ENCODE data around the gene POLL. TPM values are rescaled to one million over a fixed set of nuclear protein-coding genes. Genes with fewer than 3 reads are reported as not detected.
A peak's percentile ranks its signal among the peaks of the same experiment; 100 is the strongest.

POLL gene
- total and polyA plus RNA-seq, 5 donors = 13.9 to 27.4 (median 18.8) TPM

DNA sequence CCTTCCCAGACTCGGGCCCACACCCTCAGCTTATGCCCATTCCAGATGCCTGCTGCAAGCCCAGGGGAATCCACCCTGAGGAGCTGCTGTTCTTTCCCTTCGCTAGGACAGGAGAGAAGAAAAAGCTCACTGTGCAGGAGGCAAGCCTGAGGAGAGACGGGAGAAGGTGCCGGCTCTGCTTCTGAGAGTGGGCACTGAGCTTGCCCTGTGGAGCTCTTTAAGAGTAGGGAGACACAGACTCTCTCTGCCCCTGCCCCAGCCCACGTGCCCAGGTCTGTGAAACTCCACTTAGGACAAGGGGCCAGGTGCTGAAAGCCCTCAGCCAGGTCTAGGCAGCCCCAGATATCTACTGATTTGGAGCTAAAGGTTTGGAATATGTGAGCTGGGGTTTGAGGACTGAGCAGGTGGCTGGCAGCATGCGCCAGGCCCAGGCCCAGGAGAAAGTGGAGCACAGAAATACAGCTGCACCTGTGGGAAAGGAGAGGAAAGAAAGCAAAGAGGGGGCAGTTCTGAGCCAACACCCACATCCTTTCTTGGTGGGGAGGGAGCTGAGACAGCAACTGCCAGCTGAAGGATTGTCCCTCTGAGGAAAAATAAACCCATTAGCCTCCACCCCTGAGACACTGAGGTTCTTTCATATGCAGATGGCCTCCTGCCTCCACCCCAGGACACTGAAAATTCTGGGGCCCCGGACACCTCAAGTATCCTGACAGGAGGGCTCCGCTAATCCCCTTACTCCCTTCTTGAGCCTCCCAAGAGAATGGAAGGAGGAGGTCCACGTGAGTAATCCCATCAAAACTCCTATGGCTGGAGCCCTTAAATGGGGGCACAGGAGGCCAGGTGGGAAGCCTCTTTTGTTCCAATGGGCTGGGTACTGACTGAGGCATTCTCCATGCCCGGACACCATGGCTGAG is 7.3 kb downstream of the POLL start:
- Histone ChIP-seq H3K9me3 (ENCODE audit: control insufficient read depth, low read length) (no peaks in the 10 kb centered on the region), H3K4me1 (ENCODE audit: control insufficient read depth, insufficient read depth, low read length) (no peaks in the 10 kb centered on the region), H3K27ac (ENCODE audit: low read length) (no peak overlapping the region), H3K27me3 (ENCODE audit: control insufficient read depth, insufficient read depth) (no peaks in the 10 kb centered on the region), H3K4me3 (ENCODE audit: low read length) (no peak overlapping the region)
- WGBS = 83% methylated on average over 10 of the region's 10 CpGs
- DNase-seq = peak in 1 of 3 donors; percentile 32
- ATAC-seq = no peak
- intact Hi-C loops (cut with DNase I) = no loop called here

DNA sequence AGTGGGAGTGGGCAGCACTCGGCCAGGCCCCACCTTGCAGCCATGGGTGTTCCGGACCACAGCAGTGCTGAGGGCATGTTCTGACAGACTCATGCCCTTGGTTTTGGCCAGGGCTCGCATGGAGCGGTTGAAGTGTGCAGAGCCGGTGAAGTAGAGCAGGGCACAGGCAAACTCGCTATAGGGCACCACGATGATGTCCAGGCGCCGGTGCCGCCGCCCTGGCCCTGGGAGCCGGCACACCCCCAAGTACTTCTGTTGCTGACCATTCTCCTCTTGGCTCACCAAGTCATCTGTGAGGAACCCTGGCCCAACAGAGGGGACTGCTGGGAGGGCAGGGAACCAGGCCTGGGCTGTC is 8.6 kb downstream of the POLL start:
- no peaks in the 10 kb centered on the region for H3K27me3 ChIP-seq (ENCODE audit: control insufficient read depth, insufficient read depth)
- no peaks in the 10 kb centered on the region for H3K9me3 ChIP-seq (ENCODE audit: control insufficient read depth, low read length)
- ATAC-seq (no peak), DNase-seq (peak in 1 of 3 donors; percentile 39)
- no peak overlapping the region for H3K4me3 ChIP-seq (ENCODE audit: low read length)
- 98% methylated on average over 12 of the region's 12 CpGs for WGBS
- intact Hi-C loops (cut with DNase I) = loop anchor here in 2 of 4 donors (10.0 kb wide), 2 partner anchors 275 to 305 kb away; no protein-coding TSS in a partner anchor
- no peaks in the 10 kb centered on the region for H3K4me1 ChIP-seq (ENCODE audit: control insufficient read depth, insufficient read depth, low read length)
- no peak overlapping the region for H3K27ac ChIP-seq (ENCODE audit: low read length)

DNA sequence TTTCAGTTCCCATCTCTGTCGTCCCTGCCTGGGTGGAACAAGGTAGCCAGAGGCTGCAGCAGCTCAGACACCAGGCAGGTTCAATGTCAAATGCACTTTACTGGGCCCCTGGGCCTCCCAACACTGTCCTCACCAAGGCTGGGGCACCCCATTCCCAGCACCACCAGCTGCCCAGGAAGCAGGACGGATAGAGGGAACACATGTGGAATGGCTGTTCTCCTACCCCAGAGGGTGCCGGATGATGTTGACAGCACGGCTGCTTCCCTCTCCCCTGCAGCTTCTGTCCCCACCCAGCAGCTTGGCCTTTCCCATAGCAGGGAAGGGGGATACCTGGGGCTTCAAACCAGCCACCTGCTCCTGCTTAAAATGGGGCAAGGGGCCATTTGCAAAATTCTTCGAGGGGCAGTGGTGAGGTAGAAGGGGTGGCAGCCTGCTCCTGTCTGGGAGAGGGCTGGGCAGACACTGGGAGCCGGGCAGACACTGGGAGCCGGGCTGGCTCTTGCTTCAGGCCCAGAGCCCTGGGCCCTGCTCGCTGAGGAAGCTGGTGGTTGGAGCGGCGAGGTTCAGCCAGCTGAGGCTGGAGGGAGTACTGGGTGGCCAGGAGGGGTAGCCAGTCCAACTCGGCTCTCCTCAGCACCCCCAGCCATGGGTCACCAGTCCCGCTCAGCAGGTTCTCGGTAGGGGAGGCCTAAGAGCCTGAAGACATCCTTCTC is 9.1 kb downstream of the POLL start:
- no peaks in the 10 kb centered on the region for H3K27me3 ChIP-seq (ENCODE audit: control insufficient read depth, insufficient read depth)
- intact Hi-C loops (cut with DNase I) = loop anchor here in 2 of 4 donors (10.0 kb wide), 2 partner anchors 274 to 304 kb away; no protein-coding TSS in a partner anchor
- no peak overlapping the region for H3K27ac ChIP-seq (ENCODE audit: low read length)
- no peak for ATAC-seq
- H3K4me1 ChIP-seq (ENCODE audit: control insufficient read depth, insufficient read depth, low read length) = no peaks in the 10 kb centered on the region
- peak in 1 of 3 donors; percentile 44 for DNase-seq
- WGBS = 93% methylated on average over 13 of the region's 13 CpGs
- H3K4me3 ChIP-seq (ENCODE audit: low read length) = no peak overlapping the region
- H3K9me3 ChIP-seq (ENCODE audit: control insufficient read depth, low read length) = no peaks in the 10 kb centered on the region

DNA sequence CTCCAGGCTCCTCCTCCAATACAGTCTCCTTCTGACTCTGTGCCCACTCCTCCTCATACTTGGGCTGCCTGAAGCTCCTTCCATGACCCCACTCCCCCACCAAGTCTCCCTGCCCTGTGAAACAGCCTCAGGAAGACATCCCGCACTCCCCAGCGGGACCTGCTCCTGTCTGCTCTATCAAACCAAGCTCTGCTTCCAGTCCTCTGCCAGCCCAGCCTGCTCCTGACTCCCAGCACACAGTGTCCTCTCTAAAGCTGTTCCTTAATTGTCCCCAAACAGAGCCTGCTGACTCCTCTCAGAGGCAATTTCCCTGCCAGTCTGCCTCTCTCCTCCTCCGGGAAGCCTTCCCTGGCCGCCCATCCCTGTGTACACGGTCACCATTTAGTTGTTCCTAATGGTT is 9.9 kb downstream of the POLL start:
- H3K4me3 ChIP-seq (ENCODE audit: low read length) = no peak overlapping the region
- no peaks in the 10 kb centered on the region for H3K27me3 ChIP-seq (ENCODE audit: control insufficient read depth, insufficient read depth)
- WGBS = 91% methylated on average over 5 of the region's 5 CpGs
- no peaks in the 10 kb centered on the region for H3K9me3 ChIP-seq (ENCODE audit: control insufficient read depth, low read length)
- DNase-seq (peak in 1 of 3 donors; percentile 12), ATAC-seq (no peak)
- H3K27ac ChIP-seq (ENCODE audit: low read length) = no peak overlapping the region
- H3K4me1 ChIP-seq (ENCODE audit: control insufficient read depth, insufficient read depth, low read length) = no peaks in the 10 kb centered on the region
- intact Hi-C loops (cut with DNase I) = loop anchor here in 2 of 4 donors (10.0 kb wide), 2 partner anchors 273 to 303 kb away; no protein-coding TSS in a partner anchor

DNA sequence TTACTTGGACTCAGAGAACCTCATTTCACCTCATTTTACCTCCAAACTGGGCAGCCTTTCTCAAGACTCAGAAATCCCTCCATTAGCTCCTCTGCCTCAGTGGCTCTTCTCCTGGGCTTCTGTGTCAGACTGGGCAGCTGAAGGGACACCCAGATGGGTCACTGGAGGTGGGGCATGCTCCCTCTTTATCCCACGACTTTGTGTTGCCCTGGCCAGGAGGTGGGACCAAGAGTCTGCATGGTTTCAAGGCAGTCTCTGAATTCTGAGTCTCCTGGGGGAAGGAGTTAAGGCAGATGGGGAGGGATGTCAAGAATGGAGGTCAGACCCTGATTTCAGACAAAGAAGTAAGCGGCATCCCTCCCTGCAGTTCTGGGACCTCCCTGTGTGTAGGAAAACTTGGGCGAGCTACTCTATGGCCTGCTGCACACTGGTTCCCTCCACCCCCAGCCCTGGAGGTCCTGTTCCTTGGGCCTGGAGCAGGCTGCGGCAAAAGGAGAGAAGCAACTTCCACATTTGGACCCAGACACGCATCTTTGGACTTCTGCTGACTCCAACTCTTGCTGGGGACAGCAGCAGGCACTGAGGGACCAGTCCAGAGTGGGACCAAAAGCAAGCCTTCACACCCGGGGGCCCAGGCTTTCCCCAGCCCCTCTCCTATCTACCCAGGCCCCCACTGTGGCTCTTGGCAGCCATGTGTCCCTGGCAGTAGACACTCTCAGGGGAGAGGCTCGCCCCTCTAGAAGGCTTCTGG is 10.8 kb downstream of the POLL start:
- intact Hi-C loops (cut with DNase I) = loop anchor here in 2 of 4 donors (10.0 kb wide), 2 partner anchors 272 to 302 kb away; no protein-coding TSS in a partner anchor
- Histone ChIP-seq H3K27ac (ENCODE audit: low read length) (no peak overlapping the region), H3K4me1 (ENCODE audit: control insufficient read depth, insufficient read depth, low read length) (no peaks in the 10 kb centered on the region), H3K27me3 (ENCODE audit: control insufficient read depth, insufficient read depth) (no peaks in the 10 kb centered on the region), H3K4me3 (ENCODE audit: low read length) (no peak overlapping the region), H3K9me3 (ENCODE audit: control insufficient read depth, low read length) (no peaks in the 10 kb centered on the region)
- ATAC-seq (no peak), DNase-seq (peak in 1 of 3 donors; percentile 15)
- WGBS = 90% methylated on average over 7 of the region's 7 CpGs

DNA sequence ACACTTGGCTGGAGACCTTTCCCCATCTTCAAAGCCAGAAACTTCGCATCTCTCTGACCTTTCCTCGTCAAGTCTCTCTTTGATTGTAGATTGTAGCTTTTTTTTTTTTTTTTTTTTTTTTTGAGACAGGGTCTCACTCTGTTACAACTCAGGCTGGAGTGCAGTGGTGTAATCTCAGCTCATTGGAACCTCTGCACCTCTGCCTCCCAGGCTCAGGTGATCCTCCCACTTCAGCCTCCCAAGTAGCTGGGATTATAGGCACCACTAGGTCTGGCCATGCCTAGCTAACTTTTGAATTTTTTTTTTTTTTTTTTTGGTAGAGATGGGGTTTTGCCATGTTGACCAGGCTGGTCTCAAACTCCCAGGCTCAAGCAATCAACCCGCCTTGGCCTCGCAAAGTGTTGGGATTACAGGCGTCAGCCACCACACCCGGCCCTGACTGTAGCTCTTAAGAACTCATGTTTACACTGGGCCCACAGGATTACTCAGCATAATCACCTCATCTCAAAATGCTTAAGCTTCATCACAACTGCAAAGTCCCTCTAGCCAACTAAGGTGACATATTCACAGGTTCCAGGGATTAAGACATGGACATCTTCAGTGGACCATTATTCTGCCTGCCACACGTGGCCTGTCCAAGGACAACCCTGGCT is 11.7 kb downstream of the POLL start:
- no peaks in the 10 kb centered on the region for H3K9me3 ChIP-seq (ENCODE audit: control insufficient read depth, low read length)
- DNase-seq (peak in 1 of 3 donors; percentile 2), ATAC-seq (no peak)
- 96% methylated on average over 7 of the region's 7 CpGs for WGBS
- intact Hi-C loops (cut with DNase I) = loop anchor here in 2 of 4 donors (10.0 kb wide), 2 partner anchors 272 to 302 kb away; no protein-coding TSS in a partner anchor
- H3K27ac ChIP-seq (ENCODE audit: low read length) = no peak overlapping the region
- H3K4me1 ChIP-seq (ENCODE audit: control insufficient read depth, insufficient read depth, low read length) = no peaks in the 10 kb centered on the region
- no peaks in the 10 kb centered on the region for H3K27me3 ChIP-seq (ENCODE audit: control insufficient read depth, insufficient read depth)
- H3K4me3 ChIP-seq (ENCODE audit: low read length) = no peak overlapping the region

DNA sequence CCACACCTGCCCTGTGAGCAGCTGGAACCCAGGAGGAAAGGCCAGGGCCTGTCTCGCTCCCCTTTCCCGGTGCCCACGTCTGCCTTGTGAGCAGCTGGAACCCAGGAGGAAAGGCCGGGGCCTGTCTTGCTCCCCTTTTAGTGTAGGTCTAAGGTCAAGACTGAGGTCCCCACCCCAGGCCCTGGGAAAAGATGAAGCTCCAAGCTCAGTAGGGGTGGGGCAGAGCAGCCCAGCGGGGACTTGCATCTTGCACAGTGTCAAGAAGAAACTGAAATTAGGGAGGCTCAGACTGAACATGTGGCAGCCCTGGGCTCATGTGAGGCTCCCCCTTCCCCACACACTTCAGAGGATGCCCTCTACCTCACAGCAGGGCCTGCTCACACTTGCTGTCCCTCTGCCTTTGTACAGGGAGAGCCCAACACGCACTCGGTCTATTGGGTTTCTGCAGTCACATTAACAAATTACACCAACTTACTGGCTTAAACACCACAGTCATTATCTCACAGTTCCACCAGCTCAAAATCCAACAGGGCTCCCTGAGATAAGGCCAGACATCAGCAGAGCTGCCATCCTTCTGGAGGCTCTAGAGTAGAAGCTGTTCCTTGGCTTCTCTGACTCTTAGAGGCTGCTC is 12.4 kb downstream of the POLL start:
- peak in 1 of 3 donors; percentile 47 for DNase-seq
- no peak overlapping the region for H3K27ac ChIP-seq (ENCODE audit: low read length)
- WGBS = 83% methylated on average over 7 of the region's 7 CpGs
- H3K4me1 ChIP-seq (ENCODE audit: control insufficient read depth, insufficient read depth, low read length) = no peaks in the 10 kb centered on the region
- H3K27me3 ChIP-seq (ENCODE audit: control insufficient read depth, insufficient read depth) = no peaks in the 10 kb centered on the region
- ATAC-seq = no peak
- no peak overlapping the region for H3K4me3 ChIP-seq (ENCODE audit: low read length)
- intact Hi-C loops (cut with DNase I) = loop anchor here in 2 of 4 donors (10.0 kb wide), 2 partner anchors 271 to 301 kb away; no protein-coding TSS in a partner anchor
- no peaks in the 10 kb centered on the region for H3K9me3 ChIP-seq (ENCODE audit: control insufficient read depth, low read length)

DNA sequence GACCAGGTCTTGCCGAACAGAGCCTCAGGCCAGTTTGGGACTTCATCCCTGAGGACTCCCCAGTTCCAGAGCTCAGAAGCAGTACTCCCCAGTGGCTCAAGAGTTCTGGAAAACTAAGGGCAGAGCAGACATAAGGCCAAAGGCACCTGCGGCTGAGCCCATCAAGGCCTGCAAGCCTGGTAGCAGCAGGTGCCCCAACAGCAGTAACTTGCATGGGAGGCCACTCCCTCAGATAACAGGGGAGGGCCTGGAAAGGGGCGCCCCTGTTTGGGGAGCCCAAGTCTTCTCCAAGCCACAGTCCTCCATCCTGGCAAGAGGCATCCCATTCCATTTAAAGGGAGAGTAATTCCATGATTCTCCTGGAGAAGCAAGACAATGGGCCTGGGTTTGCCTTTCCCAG is 13.0 kb downstream of the POLL start:
- no peak overlapping the region for H3K27ac ChIP-seq (ENCODE audit: low read length)
- DNase-seq = peak in 1 of 3 donors; percentile 19
- no peak overlapping the region for H3K4me3 ChIP-seq (ENCODE audit: low read length)
- intact Hi-C loops (cut with DNase I) = loop anchor here in 2 of 4 donors (10.0 kb wide), 2 partner anchors 270 to 300 kb away; no protein-coding TSS in a partner anchor
- H3K4me1 ChIP-seq (ENCODE audit: control insufficient read depth, insufficient read depth, low read length) = no peaks in the 10 kb centered on the region
- H3K9me3 ChIP-seq (ENCODE audit: control insufficient read depth, low read length) = no peaks in the 10 kb centered on the region
- 90% methylated on average over 3 of the region's 3 CpGs for WGBS
- ATAC-seq = no peak
- H3K27me3 ChIP-seq (ENCODE audit: control insufficient read depth, insufficient read depth) = no peaks in the 10 kb centered on the region

DNA sequence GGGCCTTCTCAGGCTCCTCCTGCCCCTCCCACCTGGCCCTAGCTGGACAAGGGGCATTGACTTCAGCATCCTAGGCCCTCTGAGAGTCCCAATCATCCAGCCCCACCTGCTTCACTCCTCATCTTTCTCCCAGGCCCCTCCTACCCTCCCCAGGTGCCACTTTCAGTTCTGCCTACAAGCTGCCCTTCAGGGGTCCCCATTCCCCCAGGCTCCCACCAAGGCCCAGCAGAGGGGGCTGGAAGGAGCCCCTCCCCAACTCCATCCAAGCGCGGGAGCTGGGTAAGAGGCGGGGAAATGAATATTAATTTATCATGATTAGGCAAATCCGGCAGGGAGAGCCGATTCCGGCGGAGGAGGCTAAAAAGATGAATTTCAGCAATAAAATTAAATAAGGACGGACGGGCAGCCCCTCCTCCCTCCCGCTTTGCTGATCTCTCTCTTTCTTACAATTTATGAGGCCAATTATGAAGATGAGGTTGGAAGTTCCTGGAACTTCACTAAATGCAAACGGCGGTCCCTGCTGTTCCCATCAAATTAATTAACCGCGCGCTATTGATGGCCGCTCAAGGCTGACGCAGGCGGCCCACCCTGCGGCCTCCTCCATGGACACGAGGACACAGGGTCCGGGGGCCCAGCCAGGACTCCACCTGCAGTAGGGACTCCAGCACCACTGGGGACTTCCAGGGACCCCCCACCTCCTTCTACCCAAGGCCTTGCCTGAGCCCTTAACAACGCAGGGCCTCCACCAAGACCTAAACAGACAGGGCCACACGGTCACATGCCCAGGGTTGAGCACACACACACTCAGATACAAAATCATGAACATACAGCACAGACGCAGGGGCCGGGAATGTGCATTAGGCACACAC is 13.9 kb downstream of the POLL start:
- 87% methylated on average over 25 of the region's 25 CpGs for WGBS
- no peak for ATAC-seq

More for the DNA sequence above, 13.9 kb downstream of the POLL start:
- no peak overlapping the region for H3K27ac ChIP-seq (ENCODE audit: low read length)
- intact Hi-C loops (cut with DNase I) = loop anchor here in 3 of 4 donors (5.0 to 10.0 kb wide), 4 partner anchors 269 to 412 kb away; no protein-coding TSS in a partner anchor
- H3K4me3 ChIP-seq (ENCODE audit: low read length) = no peak overlapping the region
- no peaks in the 10 kb centered on the region for H3K4me1 ChIP-seq (ENCODE audit: control insufficient read depth, insufficient read depth, low read length)
- H3K9me3 ChIP-seq (ENCODE audit: control insufficient read depth, low read length) = no peaks in the 10 kb centered on the region
- no peak for DNase-seq
- H3K27me3 ChIP-seq (ENCODE audit: control insufficient read depth, insufficient read depth) = no peaks in the 10 kb centered on the region
